Measurements from ENCODE around the gene CLSTN3. TPM values are rescaled to one million over a fixed set of nuclear protein-coding genes. Genes with fewer than 3 reads are reported as not detected.
"Not testable (repeated sequence)": the region's sequence is repeated elsewhere in the genome, so short reads cannot be mapped to it uniquely, and the experiment has no call there.

Gene CLSTN3
- total and polyA plus RNA-seq, 2 donors (not counting 1 experiment from before 2014, with no cell fraction given): 31.7 to 36.5 TPM

DNA sequence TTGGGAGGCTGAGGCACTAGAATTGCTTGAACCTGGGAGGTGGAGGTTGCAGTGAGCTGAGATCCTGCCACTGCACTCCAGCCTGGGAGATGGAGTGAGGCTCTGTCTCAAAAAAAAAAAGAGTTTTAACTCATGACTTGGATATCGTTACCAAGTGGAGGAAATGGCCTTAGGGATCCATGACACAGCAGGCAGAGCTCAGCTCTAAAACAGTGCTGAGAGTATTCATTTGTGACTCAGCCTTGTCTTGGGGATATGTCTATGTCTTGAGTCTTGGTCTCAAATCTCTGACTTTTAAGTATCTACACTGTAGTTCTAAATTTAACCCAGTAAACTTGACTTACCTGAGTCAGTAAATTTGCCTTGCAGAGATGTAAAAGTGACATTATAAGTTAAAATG lies 50.5 kb downstream of the CLSTN3 start:
- intact Hi-C loops (cut with micrococcal nuclease): no loop called here
- H3K4me3 ChIP-seq (ENCODE audit: control extremely low read depth in 1 of 5, extremely low read depth in 1 of 5, insufficient read depth in 1 of 5, low read depth in 2 of 5, low read length in 4 of 5): no peak overlapping the region
- no peak overlapping the region for H3K27ac Mint-ChIP-seq
- WGBS (ENCODE audit: insufficient coverage): 90% methylated on average over 1 of the region's 1 CpG
- CTCF ChIA-PET: interaction anchor here (0.5 kb wide), 1 partner anchor 36 kb away, joined by 3 read pairs; no protein-coding TSS in a partner anchor
- H3K79me2 ChIP-seq (ENCODE audit: control insufficient read depth, insufficient read depth, low read length): no peaks in the 10 kb centered on the region
- no peaks in the 10 kb centered on the region for H4K20me1 ChIP-seq (ENCODE audit: control insufficient read depth, insufficient read depth, low read length, poor library complexity, severe bottlenecking)
- H3K4me1 Mint-ChIP-seq: no peaks in the 10 kb centered on the region
- no peak overlapping the region for H2AFZ ChIP-seq (ENCODE audit: insufficient read depth, low read depth, low read length, poor library complexity, severe bottlenecking)
- H3K9me3 ChIP-seq (ENCODE audit: control extremely low read depth in 1 of 3, control insufficient read depth in 2 of 3, insufficient read depth in 1 of 3, low read length in 2 of 3): no peaks in the 10 kb centered on the region
- TF ChIP-seq EZH2 (IDR thresholded peaks at IDR 0.05; ENCODE audit: borderline replicate concordance, insufficient read depth, low read depth, low read length, poor library complexity, severe bottlenecking): no peak
- TF ChIP-seq, protein P1, sequence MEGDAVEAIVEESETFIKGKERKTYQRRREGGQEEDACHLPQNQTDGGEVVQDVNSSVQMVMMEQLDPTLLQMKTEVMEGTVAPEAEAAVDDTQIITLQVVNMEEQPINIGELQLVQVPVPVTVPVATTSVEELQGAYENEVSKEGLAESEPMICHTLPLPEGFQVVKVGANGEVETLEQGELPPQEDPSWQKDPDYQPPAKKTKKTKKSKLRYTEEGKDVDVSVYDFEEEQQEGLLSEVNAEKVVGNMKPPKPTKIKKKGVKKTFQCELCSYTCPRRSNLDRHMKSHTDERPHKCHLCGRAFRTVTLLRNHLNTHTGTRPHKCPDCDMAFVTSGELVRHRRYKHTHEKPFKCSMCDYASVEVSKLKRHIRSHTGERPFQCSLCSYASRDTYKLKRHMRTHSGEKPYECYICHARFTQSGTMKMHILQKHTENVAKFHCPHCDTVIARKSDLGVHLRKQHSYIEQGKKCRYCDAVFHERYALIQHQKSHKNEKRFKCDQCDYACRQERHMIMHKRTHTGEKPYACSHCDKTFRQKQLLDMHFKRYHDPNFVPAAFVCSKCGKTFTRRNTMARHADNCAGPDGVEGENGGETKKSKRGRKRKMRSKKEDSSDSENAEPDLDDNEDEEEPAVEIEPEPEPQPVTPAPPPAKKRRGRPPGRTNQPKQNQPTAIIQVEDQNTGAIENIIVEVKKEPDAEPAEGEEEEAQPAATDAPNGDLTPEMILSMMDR (IDR thresholded peaks at IDR 0.05): no peak
- ATAC-seq (ENCODE audit: low read depth) (no peak), DNase-seq (no peak)
- H3K36me3 ChIP-seq (replicated peaks in 1 of 2; ENCODE audit: control extremely low read depth in 1 of 2, control insufficient read depth in 1 of 2, extremely low read depth in 1 of 2, insufficient read depth in 2 of 2, low read length in 1 of 2): no peaks in the 10 kb centered on the region
- H3K27me3 ChIP-seq (replicated peaks in 1 of 4; ENCODE audit: control extremely low read depth in 1 of 4, control insufficient read depth in 3 of 4, insufficient read depth in 4 of 4, low read length in 3 of 4): peaks cover 0 to 16% (median 9%) of the 10 kb centered on the region in 4 experiments
- H3K9me3 Mint-ChIP-seq (ENCODE audit: insufficient read depth): no peaks in the 10 kb centered on the region
- no peak overlapping the region for H3K9ac ChIP-seq (ENCODE audit: low read length)
- POLR2A ChIA-PET: no interaction called here
- H3K4me1 ChIP-seq (ENCODE audit: control insufficient read depth in 2 of 2, insufficient read depth in 2 of 2, low read length in 2 of 2): no peaks in the 10 kb centered on the region
- peaks cover 37% of the 10 kb centered on the region for H3K27me3 Mint-ChIP-seq
- H3K4me3 Mint-ChIP-seq: no peak overlapping the region
- no peak overlapping the region for H3K27ac ChIP-seq (ENCODE audit: low read length in 2 of 2)
- H3K4me2 ChIP-seq (replicated peaks; ENCODE audit: low read depth, low read length, poor library complexity, severe bottlenecking): no peak overlapping the region

DNA sequence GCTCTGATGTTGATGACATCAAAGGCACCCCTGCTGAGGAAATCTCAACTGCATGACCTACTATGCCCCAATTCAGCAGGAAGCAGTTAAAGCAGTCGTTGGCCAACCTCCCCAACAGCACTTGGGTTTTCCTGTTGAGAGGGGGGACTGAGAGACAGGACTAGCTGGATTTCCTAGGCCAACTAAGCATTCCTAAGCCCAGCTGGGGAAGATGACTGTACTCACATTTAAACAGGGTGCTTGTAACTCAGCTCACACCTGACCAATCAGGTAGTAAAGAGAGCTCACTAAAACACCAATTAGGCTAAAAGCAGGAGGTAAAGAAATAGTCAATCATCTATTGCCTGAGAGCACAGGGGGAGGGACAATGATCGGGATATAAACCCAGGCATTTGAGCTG lies 55.9 kb downstream of the CLSTN3 start:
- H3K9ac ChIP-seq (ENCODE audit: low read length); H3K36me3 ChIP-seq (replicated peaks in 1 of 2; ENCODE audit: control extremely low read depth in 1 of 2, control insufficient read depth in 1 of 2, extremely low read depth in 1 of 2, insufficient read depth in 2 of 2, low read length in 1 of 2); H3K27ac Mint-ChIP-seq; H2AFZ ChIP-seq (ENCODE audit: insufficient read depth, low read depth, low read length, poor library complexity, severe bottlenecking); H4K20me1 ChIP-seq (ENCODE audit: control insufficient read depth, insufficient read depth, low read length, poor library complexity, severe bottlenecking); ATAC-seq (ENCODE audit: low read depth); H3K27me3 ChIP-seq (replicated peaks in 1 of 4; ENCODE audit: control extremely low read depth in 1 of 4, control insufficient read depth in 3 of 4, insufficient read depth in 4 of 4, low read length in 3 of 4); intact Hi-C loops (cut with micrococcal nuclease); H3K4me2 ChIP-seq (replicated peaks; ENCODE audit: low read depth, low read length, poor library complexity, severe bottlenecking); H3K27ac ChIP-seq (ENCODE audit: low read length in 2 of 2); POLR2A ChIA-PET; DNase-seq; H3K4me3 ChIP-seq (ENCODE audit: control extremely low read depth in 1 of 5, extremely low read depth in 1 of 5, insufficient read depth in 1 of 5, low read depth in 2 of 5, low read length in 4 of 5); H3K27me3 Mint-ChIP-seq; H3K9me3 Mint-ChIP-seq (ENCODE audit: insufficient read depth); H3K9me3 ChIP-seq (ENCODE audit: control extremely low read depth in 1 of 3, control insufficient read depth in 2 of 3, insufficient read depth in 1 of 3, low read length in 2 of 3); H3K4me3 Mint-ChIP-seq; H3K79me2 ChIP-seq (ENCODE audit: control insufficient read depth, insufficient read depth, low read length): not testable (repeated sequence)
- CTCF ChIA-PET: interaction anchor here (0.7 kb wide), 1 partner anchor 26 kb away, joined by 3 read pairs; no protein-coding TSS in a partner anchor
- H3K4me1 ChIP-seq (ENCODE audit: control insufficient read depth in 2 of 2, insufficient read depth in 2 of 2, low read length in 2 of 2): peaks cover 18 to 23% of the 10 kb centered on the region in 2 donors
- no CpG with 5 or more reads among the region's 2 CpGs for WGBS (ENCODE audit: insufficient coverage)
- H3K4me1 Mint-ChIP-seq: peaks cover 23% of the 10 kb centered on the region
